Mammary epithelial cell (primary cell): ENCODE results near the gene PLD6.

ENCODE experiments used
- CTCF ChIP-seq, 2 donors: IDR thresholded peaks in 1 of 2; conservative IDR thresholded peaks in 1 of 2; 2 replicates each; pipeline ENCODE4 v1.5.1; 2011 to 2012; ENCODE audit warnings: inconsistent platforms in 2 of 2, low read length in 2 of 2, mild to moderate bottlenecking in 2 of 2, control low read depth in 1 of 2, low read depth in 1 of 2; ENCODE audit not compliant: insufficient read depth in 1 of 2; ENCODE audit errors: extremely low read depth in 1 of 2
- EZH2 ChIP-seq: IDR thresholded peaks from 2 replicates; pipeline ENCODE4 v1.6.1; 2012; ENCODE audit warnings: low read length, inconsistent platforms, borderline replicate concordance

GRCh38 chr17:17229416-17230384 is 23.6 kb upstream of the PLD6 start:
- TF ChIP-seq EZH2: no peak
- no peak for TF ChIP-seq CTCF (conservative IDR thresholded peaks at IDR 0.05 in 1 of 2, IDR thresholded peaks at IDR 0.05 in 1 of 2; ENCODE audit: extremely low read depth in 1 of 2, insufficient read depth in 1 of 2, low read depth in 1 of 2, low read length in 2 of 2)
